22Rv1 (cell line): ENCODE results near the gene ASH1L.

Experiments used
- CTCF ChIP-seq: fragments of 450-650 bp; IDR thresholded peaks from 2 replicates; pipeline ENCODE4 v1.5.1; 2017; ENCODE audit warnings: mild to moderate bottlenecking
- ZFX ChIP-seq: fragments of 450-650 bp; IDR thresholded peaks from 2 replicates; pipeline ENCODE4 v1.6.1; 2017; ENCODE audit warnings: antibody characterized with exemption, borderline replicate concordance

GRCh38 chr1:155294520-155295182 is 268.0 kb downstream of the ASH1L start:
- TF ChIP-seq CTCF (no peak), ZFX (no peak)
